ENCODE results near the gene PTPRH. TPM values are rescaled to one million over a fixed set of nuclear protein-coding genes. Genes with fewer than 3 reads are reported as not detected.
A peak's percentile ranks its signal among the peaks of the same experiment; 100 is the strongest.

PTPRH gene
- total and polyA plus RNA-seq, 8 donors, result 0.10 to 0.63 (median 0.23) TPM

DNA sequence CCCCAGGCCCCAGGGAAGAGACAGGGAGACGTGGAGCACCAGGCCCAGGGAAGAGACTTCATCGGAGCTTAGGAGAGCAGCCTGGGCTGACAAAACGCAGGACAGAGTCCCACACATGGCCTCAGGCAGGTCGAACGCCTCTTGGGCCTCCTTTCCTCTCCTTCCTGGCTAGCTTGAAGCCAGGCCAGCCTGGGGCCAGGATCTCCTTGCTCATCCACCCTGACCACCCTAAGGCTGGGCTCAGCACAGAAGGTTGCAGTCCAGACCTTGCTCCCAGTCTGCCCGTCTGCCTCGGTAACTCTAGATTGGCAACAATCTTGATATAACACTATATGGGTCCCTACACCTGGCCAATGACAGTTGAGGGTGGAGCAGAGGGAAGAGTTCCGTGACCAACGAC is 39.4 kb upstream of the PTPRH start:
- intact Hi-C loops (cut with DNase I), result no loop called here
- Histone ChIP-seq H3K27ac (no peak overlapping the region), H3K4me3 (no peak overlapping the region), H3K9me3 (no peaks in the 10 kb centered on the region), H3K4me1 (peaks cover 0 to 61% of the 10 kb centered on the region in 2 donors), H3K27me3 (no peaks in the 10 kb centered on the region), H3K36me3 (peaks cover 0 to 49% of the 10 kb centered on the region in 2 donors)
- DNase-seq (no peak), ATAC-seq (no peak)
- TF ChIP-seq, protein P1, sequence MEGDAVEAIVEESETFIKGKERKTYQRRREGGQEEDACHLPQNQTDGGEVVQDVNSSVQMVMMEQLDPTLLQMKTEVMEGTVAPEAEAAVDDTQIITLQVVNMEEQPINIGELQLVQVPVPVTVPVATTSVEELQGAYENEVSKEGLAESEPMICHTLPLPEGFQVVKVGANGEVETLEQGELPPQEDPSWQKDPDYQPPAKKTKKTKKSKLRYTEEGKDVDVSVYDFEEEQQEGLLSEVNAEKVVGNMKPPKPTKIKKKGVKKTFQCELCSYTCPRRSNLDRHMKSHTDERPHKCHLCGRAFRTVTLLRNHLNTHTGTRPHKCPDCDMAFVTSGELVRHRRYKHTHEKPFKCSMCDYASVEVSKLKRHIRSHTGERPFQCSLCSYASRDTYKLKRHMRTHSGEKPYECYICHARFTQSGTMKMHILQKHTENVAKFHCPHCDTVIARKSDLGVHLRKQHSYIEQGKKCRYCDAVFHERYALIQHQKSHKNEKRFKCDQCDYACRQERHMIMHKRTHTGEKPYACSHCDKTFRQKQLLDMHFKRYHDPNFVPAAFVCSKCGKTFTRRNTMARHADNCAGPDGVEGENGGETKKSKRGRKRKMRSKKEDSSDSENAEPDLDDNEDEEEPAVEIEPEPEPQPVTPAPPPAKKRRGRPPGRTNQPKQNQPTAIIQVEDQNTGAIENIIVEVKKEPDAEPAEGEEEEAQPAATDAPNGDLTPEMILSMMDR (IDR thresholded peaks at IDR 0.05), result no peak

DNA sequence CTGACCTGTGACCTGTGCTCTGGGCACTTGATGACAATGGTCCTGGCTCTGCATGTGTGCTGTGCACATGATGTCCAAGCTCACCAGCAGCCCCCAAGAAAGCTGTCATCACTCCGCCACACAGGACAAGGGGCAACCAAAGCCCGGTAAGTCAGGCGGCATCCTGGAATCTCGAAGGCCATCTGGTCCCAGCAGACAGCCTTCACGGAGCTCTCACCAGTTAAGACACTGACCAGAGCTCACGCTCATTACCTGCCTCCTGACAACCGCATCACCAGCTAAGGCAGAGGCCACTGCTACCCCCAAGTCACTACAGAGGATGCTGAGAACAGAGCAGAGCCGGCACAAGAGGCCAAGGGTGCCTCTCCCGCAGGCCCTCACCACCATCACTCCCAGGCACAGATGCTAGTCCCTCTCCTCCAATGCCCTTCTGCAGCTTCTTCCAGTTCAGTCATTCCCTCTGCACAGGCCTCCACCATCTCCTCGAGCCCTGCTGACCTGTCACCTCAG is 38.9 kb upstream of the PTPRH start:
- Histone ChIP-seq H3K36me3 (peaks cover 0 to 53% of the 10 kb centered on the region in 2 donors), H3K27ac (no peak overlapping the region), H3K4me3 (no peak overlapping the region), H3K9me3 (no peaks in the 10 kb centered on the region), H3K4me1 (peaks cover 0 to 56% of the 10 kb centered on the region in 2 donors), H3K27me3 (no peaks in the 10 kb centered on the region)
- ATAC-seq (no peak), DNase-seq (no peak)
- TF ChIP-seq, protein P1 (IDR thresholded peaks at IDR 0.05), result no peak
- intact Hi-C loops (cut with DNase I), result no loop called here

GRCh38 chr19:55247621-55248099 is 38.4 kb upstream of the PTPRH start:
- intact Hi-C loops (cut with DNase I), result no loop called here
- Histone ChIP-seq H3K27ac (no peak overlapping the region), H3K36me3 (peaks cover 0 to 55% of the 10 kb centered on the region in 2 donors), H3K4me1 (peaks cover 0 to 50% of the 10 kb centered on the region in 2 donors), H3K27me3 (no peaks in the 10 kb centered on the region), H3K4me3 (no peak overlapping the region), H3K9me3 (no peaks in the 10 kb centered on the region)
- TF ChIP-seq, protein P1 (IDR thresholded peaks at IDR 0.05), result no peak
- peak in 1 of 4 donors; percentile 76 for DNase-seq
- peak; percentile 84 for ATAC-seq

DNA sequence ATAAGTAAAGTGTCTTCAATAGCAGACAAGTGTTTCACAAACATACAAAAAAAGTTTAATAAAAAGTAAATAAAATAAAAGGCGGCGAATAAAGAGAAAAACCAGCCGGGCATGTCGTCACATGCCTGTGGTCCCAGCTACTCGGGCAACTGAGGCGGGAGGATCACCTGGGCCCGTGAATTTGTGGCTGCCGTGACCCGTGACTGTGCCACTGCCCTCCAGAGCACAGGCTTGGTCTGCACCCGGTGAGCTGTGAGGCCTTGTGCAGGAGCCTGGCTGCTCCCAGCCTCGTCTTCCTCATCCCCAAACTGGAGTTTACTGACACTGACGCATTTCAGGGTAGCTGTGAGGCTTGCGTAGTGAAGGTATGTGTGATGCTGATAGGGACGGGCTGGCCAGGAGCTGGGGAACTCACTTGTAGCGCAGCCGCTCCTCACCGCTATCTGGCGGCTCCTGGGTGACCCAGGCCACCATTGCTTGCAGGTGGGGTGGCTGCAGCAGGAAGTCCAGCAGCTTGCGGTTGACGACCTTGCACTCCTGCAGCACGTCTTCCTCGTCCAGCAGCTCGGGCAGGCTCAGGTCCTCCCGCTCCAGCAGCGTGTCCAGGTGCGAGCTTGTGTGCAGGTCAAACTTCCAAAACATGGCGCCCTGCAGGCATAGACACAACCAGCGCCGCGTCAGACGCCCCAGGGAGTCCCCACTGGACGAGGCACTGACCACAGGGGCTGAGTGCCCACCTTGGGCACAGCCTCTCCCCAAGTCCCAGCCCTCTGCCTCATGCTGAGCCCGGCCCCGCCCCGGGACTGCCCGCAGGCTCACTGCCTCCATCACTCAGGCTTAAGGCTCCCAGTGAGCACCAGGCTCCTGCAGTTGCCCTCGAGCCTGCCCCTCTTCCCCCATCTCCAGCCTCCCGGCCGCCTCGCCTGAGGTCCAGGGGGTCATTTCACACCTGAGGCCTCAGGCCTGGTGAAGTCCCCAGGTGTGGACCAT is 37.5 kb upstream of the PTPRH start:
- Histone ChIP-seq H3K27ac (no peak overlapping the region), H3K9me3 (no peaks in the 10 kb centered on the region), H3K27me3 (no peaks in the 10 kb centered on the region), H3K4me3 (no peak overlapping the region), H3K36me3 (peaks cover 0 to 64% of the 10 kb centered on the region in 2 donors), H3K4me1 (peaks cover 0 to 41% of the 10 kb centered on the region in 2 donors)
- intact Hi-C loops (cut with DNase I), result no loop called here
- no peak for ATAC-seq
- TF ChIP-seq, protein P1 (IDR thresholded peaks at IDR 0.05), result no peak
- DNase-seq, result peak in 1 of 4 donors; percentile 76
